SH-SY5Y (cell line): Measurements from ENCODE around the gene TRPC4.

ENCODE experiments used
- GATA2 ChIP-seq: IDR thresholded peaks from 2 replicates; pipeline ENCODE4 v1.6.1; 2011; ENCODE audit warnings: mild to moderate bottlenecking, low read depth, low read length
- GATA3 ChIP-seq: IDR thresholded peaks from 2 replicates; pipeline ENCODE4 v1.6.1; 2011; ENCODE audit warnings: low read depth, mild to moderate bottlenecking, low read length, moderate library complexity

DNA sequence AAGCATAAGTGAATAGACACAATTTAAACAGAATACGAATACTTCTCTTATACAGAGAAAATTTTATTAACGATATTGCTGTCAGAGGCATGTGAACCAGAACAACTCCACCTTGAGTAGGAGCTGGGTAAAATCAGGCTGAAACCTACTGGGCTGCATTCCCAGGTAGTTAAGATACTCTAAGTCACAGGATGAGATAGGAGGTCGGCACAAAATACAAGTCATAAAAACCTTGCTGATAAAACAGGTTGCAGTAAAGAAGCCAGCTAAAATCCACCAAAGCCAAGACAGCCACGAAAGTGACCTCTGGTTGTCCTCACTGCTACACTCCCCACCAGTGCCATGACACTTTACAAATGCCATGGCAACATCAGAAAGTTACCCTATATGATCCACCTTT lies 49.2 kb upstream of the TRPC4 start:
- TF ChIP-seq GATA3, result no peak
- no peak for TF ChIP-seq GATA2
